ELF-1 (cell line): Measurements from ENCODE around the gene CLSTN1.
"Not testable (repeated sequence)": the region's sequence is repeated elsewhere in the genome, so short reads cannot be mapped to it uniquely, and the experiment has no call there.

Experiments used
- DNase-seq: peaks from one replicate; pipeline ENCODE4 v3.0.0-alpha.2; 2016; ENCODE audit warnings: low read depth, low spot score

Gene CLSTN1

GRCh38 chr1:9798236-9799130 is 25.3 kb downstream of the CLSTN1 start:
- no peak for DNase-seq

- no peak for DNase-seq
Observed at GRCh38 chr1:9797049-9797448, 26.7 kb downstream of the CLSTN1 start.

GRCh38 chr1:9794081-9794480 is 29.7 kb downstream of the CLSTN1 start:
- DNase-seq, result no peak

- DNase-seq, result peak; percentile 41
Observed at GRCh38 chr1:9793291-9793690, 30.5 kb downstream of the CLSTN1 start.

GRCh38 chr1:9792156-9793042 is 31.4 kb downstream of the CLSTN1 start:
- peak; percentile 68 for DNase-seq

- DNase-seq, result not testable (repeated sequence)
Observed at GRCh38 chr1:9789700-9790099, 34.1 kb downstream of the CLSTN1 start.

- DNase-seq, result no peak
Observed at GRCh38 chr1:9787702-9788101, 36.1 kb downstream of the CLSTN1 start.

GRCh38 chr1:9785406-9785805 is 38.4 kb downstream of the CLSTN1 start:
- peak; percentile 70 for DNase-seq

- no peak for DNase-seq
Observed at GRCh38 chr1:9784508-9785133, 39.1 kb downstream of the CLSTN1 start.

- DNase-seq, result no peak
Observed at GRCh38 chr1:9782897-9783296, 40.9 kb downstream of the CLSTN1 start.

GRCh38 chr1:9782116-9782751 is 41.5 kb downstream of the CLSTN1 start:
- no peak for DNase-seq

- no peak for DNase-seq
Observed at GRCh38 chr1:9780554-9781110, 43.1 kb downstream of the CLSTN1 start.

- no peak for DNase-seq
Observed at GRCh38 chr1:9778905-9779304, 44.9 kb downstream of the CLSTN1 start.

GRCh38 chr1:9776685-9777084 is 47.1 kb downstream of the CLSTN1 start:
- no peak for DNase-seq

GRCh38 chr1:9774712-9775679 is 48.8 kb downstream of the CLSTN1 start:
- peak; percentile 62 for DNase-seq

GRCh38 chr1:9770298-9770697 is 53.5 kb downstream of the CLSTN1 start:
- DNase-seq, result no peak

GRCh38 chr1:9768983-9769382 is 54.8 kb downstream of the CLSTN1 start:
- no peak for DNase-seq

- no peak for DNase-seq
Observed at GRCh38 chr1:9767964-9768668, 55.6 kb downstream of the CLSTN1 start.

- no peak for DNase-seq
Observed at GRCh38 chr1:9766759-9767442, 56.9 kb downstream of the CLSTN1 start.
